ENCODE measurements around the gene SORL1. TPM values are rescaled to one million over a fixed set of nuclear protein-coding genes. Genes with fewer than 3 reads are reported as not detected.

The SORL1 gene
- total RNA-seq, 1 experiment from 2014 or later: 6.1 TPM

DNA sequence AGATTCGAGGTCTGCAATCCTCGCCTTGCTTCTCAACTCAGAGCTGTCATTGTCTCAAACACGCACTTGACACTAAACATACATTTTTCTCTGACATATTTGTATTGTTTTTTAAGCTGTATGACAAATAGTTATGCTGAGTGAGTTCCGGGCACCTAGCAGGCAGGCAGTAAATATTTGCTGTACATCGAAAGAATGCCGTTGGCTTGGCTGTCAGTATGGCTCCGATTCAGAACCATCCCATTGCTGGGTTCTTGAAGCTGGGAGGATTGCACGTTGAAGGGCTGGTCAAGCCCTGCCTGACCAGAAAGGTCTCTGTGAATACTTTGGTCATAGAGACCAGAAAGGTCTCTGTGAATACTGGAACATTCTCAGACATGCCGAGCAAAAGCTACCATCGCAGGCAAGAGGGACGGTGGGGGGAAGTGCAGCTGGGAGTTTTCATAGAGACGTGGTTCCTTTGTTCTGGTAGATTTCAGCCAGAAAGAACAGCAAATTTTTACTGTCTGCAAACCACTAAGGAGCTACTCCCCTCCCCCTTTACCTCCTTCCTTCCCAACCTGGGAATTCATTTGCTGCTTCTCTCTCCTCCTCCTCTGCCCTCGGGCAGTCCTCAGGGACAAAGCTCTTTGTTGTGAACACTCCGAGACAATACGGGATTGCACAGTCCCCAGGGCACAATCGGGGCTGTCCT is 202.9 kb downstream of the SORL1 start:
- Mint-ChIP-seq H3K9me3 (ENCODE audit: low read depth, unreplicated experiment) (no peaks in the 10 kb centered on the region), H3K4me1 (ENCODE audit: low read depth, unreplicated experiment) (peaks cover 16% of the 10 kb centered on the region), H3K27ac (ENCODE audit: unreplicated experiment) (no peak overlapping the region), H3K36me3 (ENCODE audit: insufficient read depth, unreplicated experiment) (peaks cover 9% of the 10 kb centered on the region), H3K27me3 (ENCODE audit: unreplicated experiment) (peaks cover 61% of the 10 kb centered on the region), H3K4me3 (ENCODE audit: low read depth, unreplicated experiment) (peak overlapping the region; percentile 72)
- CTCF ChIA-PET: interaction anchor here (0.9 to 1.2 kb wide), 2 partner anchors 67 to 548 kb away, joined by 3 to 4 read pairs; no protein-coding TSS in a partner anchor
- TF ChIP-seq, protein P1, sequence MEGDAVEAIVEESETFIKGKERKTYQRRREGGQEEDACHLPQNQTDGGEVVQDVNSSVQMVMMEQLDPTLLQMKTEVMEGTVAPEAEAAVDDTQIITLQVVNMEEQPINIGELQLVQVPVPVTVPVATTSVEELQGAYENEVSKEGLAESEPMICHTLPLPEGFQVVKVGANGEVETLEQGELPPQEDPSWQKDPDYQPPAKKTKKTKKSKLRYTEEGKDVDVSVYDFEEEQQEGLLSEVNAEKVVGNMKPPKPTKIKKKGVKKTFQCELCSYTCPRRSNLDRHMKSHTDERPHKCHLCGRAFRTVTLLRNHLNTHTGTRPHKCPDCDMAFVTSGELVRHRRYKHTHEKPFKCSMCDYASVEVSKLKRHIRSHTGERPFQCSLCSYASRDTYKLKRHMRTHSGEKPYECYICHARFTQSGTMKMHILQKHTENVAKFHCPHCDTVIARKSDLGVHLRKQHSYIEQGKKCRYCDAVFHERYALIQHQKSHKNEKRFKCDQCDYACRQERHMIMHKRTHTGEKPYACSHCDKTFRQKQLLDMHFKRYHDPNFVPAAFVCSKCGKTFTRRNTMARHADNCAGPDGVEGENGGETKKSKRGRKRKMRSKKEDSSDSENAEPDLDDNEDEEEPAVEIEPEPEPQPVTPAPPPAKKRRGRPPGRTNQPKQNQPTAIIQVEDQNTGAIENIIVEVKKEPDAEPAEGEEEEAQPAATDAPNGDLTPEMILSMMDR (IDR thresholded peaks at IDR 0.05; ENCODE audit: unreplicated experiment): no peak
- no TSS peak for BruUV-seq (replicated peaks)
- intact Hi-C loops (cut with micrococcal nuclease; ENCODE audit: unreplicated experiment): loop anchor here (1.0 to 10.0 kb wide), 4 partner anchors 310 to 850 kb away; no protein-coding TSS in a partner anchor
- no peak for DNase-seq

DNA sequence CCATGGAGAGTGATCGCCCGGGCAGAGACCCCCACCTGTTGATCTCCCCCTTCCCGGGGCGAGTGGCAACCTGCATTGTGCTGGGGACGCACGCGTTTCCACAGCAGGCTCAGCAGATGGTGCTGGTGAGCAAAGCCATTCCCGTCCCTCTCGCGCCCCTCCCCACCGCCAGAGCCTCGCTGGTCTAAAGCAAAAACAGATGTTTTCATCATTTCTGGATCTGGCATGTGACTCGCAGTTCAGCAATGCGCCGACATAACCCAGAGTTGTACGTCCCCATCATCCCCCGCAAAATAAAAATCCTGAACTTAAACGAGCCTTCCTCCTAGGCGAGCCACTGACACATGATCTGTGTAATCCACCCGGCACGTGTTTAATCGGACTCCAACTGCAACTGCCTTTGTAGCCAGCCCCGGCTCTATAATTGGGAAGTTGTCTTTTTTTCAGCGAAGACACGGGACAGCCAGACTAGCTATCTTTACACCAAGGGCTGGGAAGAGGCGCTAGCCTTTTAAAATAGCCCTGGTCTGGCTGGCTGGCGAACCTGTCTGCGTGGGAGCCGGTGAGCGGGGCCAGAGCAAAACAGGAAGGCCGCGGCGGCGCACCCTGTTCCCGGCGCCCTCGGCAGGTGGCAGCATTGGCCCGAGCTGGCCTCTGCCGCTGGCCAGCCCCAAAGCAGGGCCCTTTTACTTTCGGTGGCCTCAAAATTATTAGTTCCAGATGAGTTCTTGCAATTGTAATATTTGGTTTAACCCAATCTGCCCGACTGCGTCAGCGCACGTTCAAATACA is 203.6 kb downstream of the SORL1 start:
- Mint-ChIP-seq H3K27me3 (ENCODE audit: unreplicated experiment) (peaks cover 61% of the 10 kb centered on the region), H3K27ac (ENCODE audit: unreplicated experiment) (no peak overlapping the region), H3K4me3 (ENCODE audit: low read depth, unreplicated experiment) (peak overlapping the region; percentile 72), H3K36me3 (ENCODE audit: insufficient read depth, unreplicated experiment) (peaks cover 9% of the 10 kb centered on the region), H3K9me3 (ENCODE audit: low read depth, unreplicated experiment) (no peaks in the 10 kb centered on the region), H3K4me1 (ENCODE audit: low read depth, unreplicated experiment) (peaks cover 16% of the 10 kb centered on the region)
- intact Hi-C loops (cut with micrococcal nuclease; ENCODE audit: unreplicated experiment): loop anchor here (1.0 to 10.0 kb wide), 4 partner anchors 309 to 850 kb away; no protein-coding TSS in a partner anchor
- DNase-seq: peak; percentile 81
- CTCF ChIA-PET: interaction anchor here (0.6 to 1.2 kb wide), 3 partner anchors 66 to 701 kb away, joined by 3 to 4 read pairs (median 4); no protein-coding TSS in a partner anchor
- no TSS peak for BruUV-seq (replicated peaks)
- TF ChIP-seq, protein P1 (IDR thresholded peaks at IDR 0.05; ENCODE audit: unreplicated experiment): peak; percentile 69

DNA sequence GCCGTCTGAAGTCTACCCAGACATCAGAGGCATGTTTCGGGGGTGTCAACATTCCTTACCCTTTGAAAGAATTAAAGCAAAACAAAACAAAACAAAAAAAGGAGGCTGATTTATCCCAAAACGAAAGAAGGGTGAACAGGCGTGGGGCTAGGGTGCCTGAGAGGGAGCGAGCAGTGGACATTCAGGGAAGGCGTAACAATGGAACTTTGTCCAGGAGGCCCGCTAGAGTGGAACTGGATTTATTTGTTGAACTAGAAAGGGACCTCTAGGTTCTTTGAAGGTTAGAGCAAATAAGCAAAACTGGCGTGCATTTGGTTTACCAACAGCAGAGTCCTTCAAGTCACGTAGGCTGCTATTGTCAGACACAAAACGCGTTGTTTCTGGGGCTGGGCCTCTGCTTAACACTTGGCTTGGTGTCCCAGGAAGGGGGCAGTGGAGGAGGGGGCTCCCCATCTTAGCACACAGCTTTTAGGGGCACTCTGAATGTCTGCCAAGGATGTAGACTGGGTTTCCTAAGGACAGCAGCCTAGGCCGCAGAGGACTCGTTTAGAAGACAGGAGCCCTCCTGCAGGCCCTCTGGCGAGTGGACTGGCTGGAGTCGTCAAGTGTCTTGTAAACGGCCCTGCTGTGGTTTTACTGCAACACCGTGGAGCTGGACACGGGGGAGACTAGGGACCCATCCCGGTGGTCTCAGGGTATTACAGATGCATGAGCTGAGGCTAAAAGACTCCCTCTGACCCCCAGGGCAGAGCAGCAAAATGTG is 204.4 kb downstream of the SORL1 start:
- Mint-ChIP-seq H3K9me3 (ENCODE audit: low read depth, unreplicated experiment) (no peaks in the 10 kb centered on the region), H3K4me1 (ENCODE audit: low read depth, unreplicated experiment) (peaks cover 16% of the 10 kb centered on the region), H3K27me3 (ENCODE audit: unreplicated experiment) (peaks cover 53% of the 10 kb centered on the region), H3K36me3 (ENCODE audit: insufficient read depth, unreplicated experiment) (peaks cover 9% of the 10 kb centered on the region), H3K4me3 (ENCODE audit: low read depth, unreplicated experiment) (peak overlapping the region; percentile 72), H3K27ac (ENCODE audit: unreplicated experiment) (no peak overlapping the region)
- TF ChIP-seq, protein P1 (IDR thresholded peaks at IDR 0.05; ENCODE audit: unreplicated experiment): no peak
- intact Hi-C loops (cut with micrococcal nuclease; ENCODE audit: unreplicated experiment): loop anchor here (5.0 to 10.0 kb wide), 2 partner anchors 308 to 446 kb away; no protein-coding TSS in a partner anchor
- CTCF ChIA-PET: interaction anchor here (1.2 kb wide), 1 partner anchor 66 kb away, joined by 3 read pairs; no protein-coding TSS in a partner anchor
- DNase-seq: no peak
- no TSS peak for BruUV-seq (replicated peaks)

DNA sequence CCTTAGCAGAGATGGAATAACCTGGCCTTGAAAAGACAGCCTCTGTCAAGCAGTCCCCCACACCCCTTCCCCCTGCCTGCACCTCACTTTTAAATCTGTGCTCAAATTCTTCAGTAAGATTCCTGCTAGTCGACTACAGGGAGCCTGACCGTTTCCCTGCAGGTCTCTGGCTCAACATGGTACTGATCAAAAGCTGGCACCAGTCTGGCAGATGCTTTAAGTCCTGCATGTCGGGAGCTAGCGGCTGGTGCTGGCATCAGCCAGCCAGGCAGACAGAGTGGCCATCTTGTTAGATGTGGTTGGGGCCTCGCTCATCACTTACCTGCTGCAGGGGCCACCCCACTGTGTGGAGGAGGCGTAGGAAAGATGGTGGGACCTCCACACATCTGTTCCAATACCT is 205.0 kb downstream of the SORL1 start:
- Mint-ChIP-seq H3K36me3 (ENCODE audit: insufficient read depth, unreplicated experiment) (peaks cover 9% of the 10 kb centered on the region), H3K4me3 (ENCODE audit: low read depth, unreplicated experiment) (no peak overlapping the region), H3K27ac (ENCODE audit: unreplicated experiment) (no peak overlapping the region), H3K27me3 (ENCODE audit: unreplicated experiment) (peaks cover 47% of the 10 kb centered on the region), H3K9me3 (ENCODE audit: low read depth, unreplicated experiment) (no peaks in the 10 kb centered on the region), H3K4me1 (ENCODE audit: low read depth, unreplicated experiment) (peaks cover 16% of the 10 kb centered on the region)
- intact Hi-C loops (cut with micrococcal nuclease; ENCODE audit: unreplicated experiment): loop anchor here (5.0 to 10.0 kb wide), 2 partner anchors 308 to 445 kb away; no protein-coding TSS in a partner anchor
- TF ChIP-seq, protein P1 (IDR thresholded peaks at IDR 0.05; ENCODE audit: unreplicated experiment): no peak
- no TSS peak for BruUV-seq (replicated peaks)
- CTCF ChIA-PET: no interaction called here
- DNase-seq: no peak

Data from Calu3 (cell line).